Mucosa of gallbladder (tissue), 1 donor: ENCODE data around the gene TRERF1. TPM values are rescaled to one million over a fixed set of nuclear protein-coding genes. Genes with fewer than 3 reads are reported as not detected.
A peak's percentile ranks its signal among the peaks of the same experiment; 100 is the strongest.

Experiments used
- DNase-seq: peaks from one replicate; pipeline ENCODE4 v3.0.0-alpha.2; 2020; ENCODE audit warnings: low spot score
- total RNA-seq: library from RNA; stranded (reverse); gene quantifications from one replicate; pipeline ENCODE4 v1.2.1, GENCODE V29; 2021
- donor health status: DM: no; HTN: no; CAD: no.

Gene TRERF1
- total RNA-seq, 1 donor from 2014 or later, result 7.7 TPM

GRCh38 chr6:42426191-42426590 is 25.5 kb downstream of the TRERF1 start:
- DNase-seq, result no peak

- DNase-seq, result peak; percentile 60
Observed at GRCh38 chr6:42424906-42425474, 26.7 kb downstream of the TRERF1 start.

DNA sequence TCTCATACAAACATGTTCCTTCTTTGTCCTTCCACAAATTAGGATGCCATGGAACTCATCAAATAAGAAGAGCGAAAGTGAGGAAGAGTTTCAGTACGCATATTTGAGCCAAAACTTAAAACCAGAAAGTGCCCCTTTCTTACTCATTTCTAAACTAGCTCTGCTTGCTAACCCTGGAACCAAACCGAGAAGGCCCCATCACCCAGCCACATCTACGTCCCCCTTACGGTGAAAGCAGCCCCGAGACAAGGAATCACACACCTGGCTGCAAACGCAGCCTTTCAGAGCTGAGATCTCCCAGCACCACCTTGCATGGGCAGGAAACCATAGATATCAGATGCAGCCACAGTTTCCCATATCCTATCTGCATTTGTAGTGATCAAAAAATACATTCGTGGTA is 28.5 kb downstream of the TRERF1 start:
- no peak for DNase-seq

DNA sequence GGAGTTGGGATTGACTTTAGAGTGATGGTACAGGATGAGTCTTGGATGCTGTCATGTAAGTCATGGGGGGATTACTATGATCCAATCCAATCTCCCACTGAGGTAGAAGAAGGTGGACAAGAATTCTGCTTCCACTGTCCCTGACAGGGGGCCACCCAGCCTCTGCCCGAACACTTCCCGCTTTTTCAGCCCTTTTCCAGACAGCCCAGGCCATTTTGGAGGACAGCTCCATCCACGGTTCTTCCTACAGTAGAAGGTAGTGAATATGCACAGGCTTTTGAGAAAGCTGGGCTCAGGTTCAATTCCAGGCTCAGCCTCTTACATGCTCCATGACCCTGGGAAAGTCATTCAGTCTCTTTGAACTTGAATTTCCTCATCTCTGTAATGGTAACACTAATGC is 31.0 kb downstream of the TRERF1 start:
- DNase-seq, result no peak

GRCh38 chr6:42419490-42420280 is 32.0 kb downstream of the TRERF1 start:
- DNase-seq, result no peak

GRCh38 chr6:42418724-42419123 is 33.0 kb downstream of the TRERF1 start:
- no peak for DNase-seq

DNA sequence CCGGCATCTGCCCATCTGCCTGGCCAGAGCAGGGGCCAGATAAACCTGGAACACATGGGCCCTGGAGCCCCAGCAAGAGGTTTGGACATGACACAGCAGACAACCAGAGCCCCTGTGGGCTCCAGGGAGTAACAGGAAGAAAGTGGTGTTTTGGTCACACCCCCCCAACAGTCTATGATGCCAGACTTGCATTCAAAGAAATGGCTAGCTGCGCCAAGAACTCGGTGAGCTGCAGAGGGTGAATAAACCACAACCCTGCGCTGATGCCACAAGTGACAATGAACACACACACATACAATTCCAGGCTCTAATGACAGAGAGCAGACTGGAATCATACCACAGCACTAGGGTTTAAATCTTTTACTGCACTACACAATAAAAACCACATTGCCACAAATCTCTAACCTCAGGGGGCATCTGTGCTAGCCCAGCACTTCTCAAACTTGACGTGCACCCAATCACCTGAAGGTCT is 34.0 kb downstream of the TRERF1 start:
- no peak for DNase-seq

DNA sequence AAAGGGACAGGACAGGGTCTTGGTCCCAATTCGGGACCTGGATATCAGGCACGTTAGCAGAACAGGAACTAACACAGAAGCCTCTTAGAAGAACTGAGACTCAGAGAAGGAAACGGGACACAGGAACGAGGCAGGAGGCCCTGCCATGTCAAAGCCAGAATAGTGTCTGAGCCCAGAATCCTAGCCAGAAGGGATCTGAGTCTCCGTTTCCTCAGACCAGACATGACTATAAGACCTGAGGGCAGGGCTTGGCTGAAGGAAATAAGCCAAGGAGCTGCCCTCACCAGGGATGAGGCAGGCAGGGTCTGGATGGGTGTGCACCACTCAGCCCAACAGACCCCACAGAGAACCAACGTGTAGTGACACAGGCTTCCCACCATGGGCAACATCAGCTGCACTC is 40.3 kb downstream of the TRERF1 start:
- DNase-seq, result no peak

- DNase-seq, result no peak
Observed at GRCh38 chr6:42410861-42411260, 40.9 kb downstream of the TRERF1 start.

- DNase-seq, result no peak
Observed at GRCh38 chr6:42409581-42409980, 42.1 kb downstream of the TRERF1 start.

DNA sequence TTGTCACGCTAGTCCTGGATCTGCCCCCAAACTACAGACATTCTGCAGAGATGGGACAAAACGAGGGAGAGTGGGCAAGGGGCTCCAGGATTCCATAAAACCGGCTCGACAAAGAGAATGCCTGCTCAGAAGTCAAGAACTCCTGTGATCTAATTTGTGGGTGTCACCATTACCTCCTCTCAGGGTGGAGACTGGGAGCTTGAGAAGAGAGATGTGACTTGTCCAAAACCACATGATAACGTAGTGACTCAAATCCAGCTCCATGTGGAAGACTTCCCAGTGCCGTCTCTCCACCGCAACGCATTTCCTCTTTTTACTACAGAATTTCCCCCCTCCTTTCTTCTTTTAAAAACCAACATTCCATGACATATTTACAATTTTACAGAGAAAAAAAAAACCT is 44.3 kb downstream of the TRERF1 start:
- DNase-seq, result no peak

GRCh38 chr6:42406306-42407280 is 45.1 kb downstream of the TRERF1 start:
- DNase-seq, result no peak

- DNase-seq, result no peak
Observed at GRCh38 chr6:42405021-42405420, 46.7 kb downstream of the TRERF1 start.

- DNase-seq, result no peak
Observed at GRCh38 chr6:42404484-42404883, 47.2 kb downstream of the TRERF1 start.

DNA sequence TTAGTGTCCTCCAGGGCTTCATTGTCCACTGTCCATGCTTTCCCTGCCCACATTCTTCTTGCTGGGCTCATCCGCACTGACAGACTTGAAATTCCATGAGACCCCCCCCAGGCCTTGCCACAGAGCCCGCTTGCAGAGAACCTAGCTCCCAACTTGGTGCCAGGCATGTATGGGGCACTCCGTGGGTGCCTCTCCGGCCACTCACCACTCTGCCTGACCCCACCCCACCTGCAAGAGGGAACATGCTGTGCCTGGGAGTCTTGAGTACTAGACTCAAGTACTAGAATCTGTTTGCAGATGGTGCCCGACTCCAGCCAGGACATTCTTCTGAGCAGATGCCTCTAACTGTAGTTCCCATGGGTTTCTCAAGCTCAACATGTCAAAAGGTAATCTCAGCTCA is 47.9 kb downstream of the TRERF1 start:
- no peak for DNase-seq

- DNase-seq, result no peak
Observed at GRCh38 chr6:42403421-42403820, 48.3 kb downstream of the TRERF1 start.

DNA sequence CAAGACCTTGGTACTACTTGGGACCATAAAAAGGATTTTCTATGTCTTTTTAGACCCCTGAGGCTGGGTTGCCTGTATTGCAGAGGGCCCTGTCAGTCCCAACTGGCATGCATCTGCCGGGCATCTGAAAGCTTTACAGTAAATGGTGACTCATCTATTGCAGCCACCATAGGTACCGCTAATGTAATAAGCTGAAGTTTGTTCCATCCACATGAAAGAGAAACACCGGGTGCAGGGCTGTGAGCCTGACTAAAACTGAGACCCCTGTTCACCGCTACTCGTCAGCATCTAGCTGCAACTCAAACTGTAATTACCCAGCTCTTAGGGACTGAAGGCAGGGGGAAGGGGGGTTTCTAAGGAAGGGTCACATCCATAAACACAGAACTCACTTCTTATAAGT is 49.5 kb downstream of the TRERF1 start:
- no peak for DNase-seq

- DNase-seq, result no peak
Observed at GRCh38 chr6:42401613-42401951, 50.1 kb downstream of the TRERF1 start.

DNA sequence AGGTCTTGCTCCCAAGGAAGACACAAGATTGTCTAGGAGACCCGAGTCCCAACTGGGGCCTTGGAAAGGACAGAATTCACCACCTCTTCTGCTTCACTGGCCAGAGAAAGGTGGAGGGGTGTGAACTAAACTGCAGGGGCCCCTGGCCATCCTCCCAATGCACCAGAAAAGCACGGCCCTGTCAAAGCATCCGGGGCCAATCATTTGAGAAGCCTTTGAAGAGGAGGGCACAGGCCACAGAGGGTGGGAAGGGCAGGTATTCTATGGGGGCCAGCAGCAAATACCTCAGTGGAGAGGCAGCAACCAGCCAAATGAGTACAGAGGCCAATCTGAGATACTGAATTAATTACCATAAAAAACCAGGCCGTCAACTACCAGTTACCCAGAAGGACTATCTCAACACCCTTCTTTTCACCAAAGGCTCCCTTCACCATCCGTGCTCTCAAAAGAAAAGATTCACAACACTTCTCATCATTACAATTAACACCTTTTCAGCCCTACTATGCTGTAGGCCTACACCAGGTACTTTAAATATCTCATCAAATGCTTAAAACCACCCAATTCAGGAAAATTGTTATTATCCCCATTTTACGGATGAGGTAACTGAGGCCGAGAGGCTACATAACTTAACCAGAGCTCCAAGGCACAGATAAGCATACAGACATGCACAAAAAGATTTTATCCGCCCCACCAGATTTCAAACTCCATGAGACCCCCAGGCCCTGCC is 50.7 kb downstream of the TRERF1 start:
- no peak for DNase-seq

DNA sequence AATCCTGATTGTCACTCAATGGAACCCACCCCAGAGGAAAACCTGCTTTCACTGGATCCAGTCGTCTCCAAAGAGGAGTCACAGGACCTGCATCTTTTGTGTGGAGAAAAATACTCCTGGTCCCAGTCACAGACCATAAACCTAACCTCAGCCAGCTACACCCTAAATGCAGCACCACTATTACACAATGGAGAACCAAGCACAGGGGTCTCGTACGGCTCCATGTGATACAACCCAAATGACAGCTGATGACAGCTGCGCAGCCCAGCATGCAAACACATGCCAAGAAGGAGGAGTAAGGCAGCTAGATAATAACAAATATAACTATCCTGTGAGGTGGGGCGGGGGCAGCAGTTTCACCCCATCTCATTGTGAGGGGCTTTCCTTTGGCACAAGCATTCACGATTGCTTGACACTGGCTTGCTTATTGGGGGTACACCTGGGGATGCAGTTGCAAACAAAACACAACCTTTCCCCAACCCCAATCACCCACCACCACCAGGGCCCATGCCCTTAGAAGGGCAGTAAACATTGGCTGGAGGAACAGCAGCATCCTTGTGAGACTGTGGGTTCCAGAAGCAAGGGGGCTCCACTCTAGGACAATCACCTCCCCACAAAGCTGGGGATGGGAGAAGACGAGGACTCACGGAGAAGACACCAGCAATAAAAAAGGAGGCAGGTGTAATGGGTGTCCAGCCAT is 51.5 kb downstream of the TRERF1 start:
- no peak for DNase-seq

- DNase-seq, result no peak
Observed at GRCh38 chr6:42396720-42397119, 55.0 kb downstream of the TRERF1 start.
